Right hindlimb (tissue), 1 donor: Measurements from ENCODE around the gene RCAN1.
"Not testable (repeated sequence)": the region's sequence is repeated elsewhere in the genome, so short reads cannot be mapped to it uniquely, and the experiment has no call there.

Experiments used
- DNase-seq: peaks from one replicate; pipeline ENCODE4 v3.0.0-alpha.2; 2018

RCAN1 gene

DNA sequence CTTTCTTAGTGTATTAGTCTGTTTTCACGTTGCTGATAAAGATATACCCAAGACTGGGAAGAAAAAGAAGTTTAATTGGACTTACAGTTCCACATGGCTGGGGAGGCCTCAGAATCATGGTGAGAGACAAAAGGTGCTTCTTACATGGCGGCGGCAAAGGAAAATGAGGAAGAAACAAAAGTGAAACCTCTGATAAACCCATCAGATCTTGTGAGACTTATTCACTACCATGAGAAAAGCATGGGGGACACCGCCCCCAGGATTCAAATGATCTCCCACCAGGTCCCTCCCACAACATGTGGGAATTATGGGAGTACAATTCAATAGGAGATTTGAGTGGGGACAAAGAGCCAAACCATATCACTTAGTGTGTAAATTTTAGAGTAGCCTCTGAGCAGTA is 46.1 kb downstream of the RCAN1 start:
- DNase-seq, result not testable (repeated sequence)

DNA sequence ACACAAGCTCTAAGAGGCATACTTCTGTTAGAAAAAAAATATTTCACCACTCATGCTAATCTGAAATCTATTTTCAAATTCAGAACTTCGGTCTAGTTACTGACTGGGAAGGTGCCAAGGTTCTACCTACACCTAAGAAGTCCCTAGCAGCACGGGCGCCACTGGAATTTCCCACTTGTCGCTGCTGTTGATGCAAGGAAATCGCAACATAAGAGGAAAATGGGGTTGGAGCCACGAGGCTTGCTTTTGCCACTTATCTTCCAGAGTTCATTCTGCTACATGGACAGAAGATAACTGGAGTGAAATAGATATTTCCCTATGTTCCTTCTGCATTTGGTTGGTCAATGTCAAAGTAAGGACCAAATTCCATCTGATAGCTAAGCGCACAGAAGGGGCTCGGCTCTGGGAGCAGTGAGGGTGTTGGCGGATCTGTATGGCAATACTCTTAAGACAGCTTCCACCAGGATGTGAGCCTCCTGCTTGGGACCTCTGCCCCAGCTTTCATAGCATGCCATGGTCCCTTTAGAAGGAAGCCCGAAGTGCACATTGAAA is 47.2 kb downstream of the RCAN1 start:
- no peak for DNase-seq

DNA sequence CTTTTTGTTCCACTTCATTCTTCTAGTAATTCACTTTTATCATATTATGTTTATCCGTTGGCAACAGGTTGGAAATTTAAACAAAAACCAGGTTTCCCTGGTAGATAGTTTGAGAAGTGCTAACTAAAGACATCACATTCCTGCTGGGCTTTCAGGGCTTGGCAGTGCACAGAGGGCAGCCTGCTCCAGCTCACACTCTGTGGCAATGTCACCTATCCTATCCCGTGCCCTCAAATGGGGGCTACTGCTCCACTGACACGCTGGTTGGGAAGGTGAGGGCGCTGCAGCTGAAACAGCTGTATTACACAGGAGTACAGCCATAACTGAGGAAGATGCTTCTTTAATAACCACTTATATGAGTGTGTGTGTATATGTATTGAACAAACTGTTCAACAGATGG is 49.7 kb downstream of the RCAN1 start:
- DNase-seq, result no peak

DNA sequence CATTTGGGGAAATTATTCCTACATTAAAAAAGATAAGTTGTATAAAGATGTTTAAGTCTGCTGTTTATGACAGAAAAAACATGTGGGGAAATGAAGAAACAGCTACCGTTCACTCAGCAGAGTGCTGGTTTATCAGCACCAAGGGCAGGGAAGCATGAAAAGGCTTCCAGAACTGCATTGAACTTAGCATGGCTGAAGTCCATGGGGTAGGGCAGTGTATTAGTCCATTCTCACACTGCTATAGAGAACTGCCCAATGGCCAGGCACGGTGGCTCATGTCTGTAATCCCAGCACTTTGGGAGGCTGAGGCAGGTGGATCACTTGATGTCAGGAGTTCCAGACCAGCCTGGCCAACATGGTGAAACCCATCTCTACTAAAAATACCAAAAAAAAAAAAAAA is 51.5 kb downstream of the RCAN1 start:
- not testable (repeated sequence) for DNase-seq

DNA sequence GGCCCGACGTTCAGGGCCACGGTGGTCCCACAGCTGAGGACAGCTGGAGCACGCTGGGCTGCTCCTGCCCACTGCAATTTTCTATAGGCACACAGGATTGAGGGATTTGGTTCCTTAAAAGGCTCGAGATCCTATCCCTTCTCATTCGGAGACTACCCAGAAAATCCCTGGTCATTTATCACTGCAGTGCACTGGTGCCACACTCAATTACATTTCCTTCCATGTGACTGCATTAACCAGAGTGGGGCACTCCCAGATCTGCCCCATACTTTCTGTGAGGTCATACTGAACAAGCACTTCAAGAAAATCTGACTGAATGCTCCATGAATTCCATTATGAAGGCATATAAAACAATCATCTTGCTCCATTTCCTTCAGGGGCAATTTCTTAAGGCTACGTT is 53.1 kb downstream of the RCAN1 start:
- DNase-seq, result no peak

DNA sequence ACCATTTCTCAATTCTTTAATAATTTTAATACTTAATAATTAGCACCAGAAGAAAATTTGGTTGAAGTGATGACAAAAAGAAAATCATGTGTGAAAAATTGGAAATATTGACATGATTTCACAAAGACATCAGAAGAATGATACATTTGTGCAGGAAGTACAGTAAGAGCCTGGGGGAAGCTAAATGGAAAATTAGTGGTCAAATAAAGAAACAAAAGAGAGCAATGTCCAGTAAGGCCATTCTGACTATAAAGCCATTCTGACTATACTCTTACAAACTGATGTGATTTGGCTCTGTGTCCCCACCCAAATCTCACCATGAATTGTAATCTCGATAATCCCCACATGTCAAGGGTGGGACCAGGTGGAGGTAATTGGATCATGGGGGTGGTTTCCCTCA is 54.3 kb downstream of the RCAN1 start:
- no peak for DNase-seq

DNA sequence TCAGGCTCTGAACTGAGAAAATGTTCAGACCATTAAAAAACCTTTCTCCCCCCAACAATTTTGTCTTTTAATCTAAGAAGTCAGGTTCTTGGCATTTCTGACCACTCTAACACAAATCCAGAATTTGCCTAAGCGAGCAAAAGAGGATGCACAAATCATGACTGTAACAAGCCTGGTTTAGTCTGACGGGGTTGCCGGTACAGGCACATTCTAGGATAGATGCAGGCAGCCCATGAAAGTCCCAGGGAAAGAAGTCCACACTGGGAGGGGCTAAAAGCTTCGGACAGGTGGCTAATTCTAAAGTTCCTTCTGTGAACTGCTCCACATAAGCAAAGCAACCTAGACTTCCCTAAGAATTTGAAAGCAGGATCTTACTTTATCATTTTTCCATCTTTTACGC is 54.9 kb downstream of the RCAN1 start:
- DNase-seq, result no peak

DNA sequence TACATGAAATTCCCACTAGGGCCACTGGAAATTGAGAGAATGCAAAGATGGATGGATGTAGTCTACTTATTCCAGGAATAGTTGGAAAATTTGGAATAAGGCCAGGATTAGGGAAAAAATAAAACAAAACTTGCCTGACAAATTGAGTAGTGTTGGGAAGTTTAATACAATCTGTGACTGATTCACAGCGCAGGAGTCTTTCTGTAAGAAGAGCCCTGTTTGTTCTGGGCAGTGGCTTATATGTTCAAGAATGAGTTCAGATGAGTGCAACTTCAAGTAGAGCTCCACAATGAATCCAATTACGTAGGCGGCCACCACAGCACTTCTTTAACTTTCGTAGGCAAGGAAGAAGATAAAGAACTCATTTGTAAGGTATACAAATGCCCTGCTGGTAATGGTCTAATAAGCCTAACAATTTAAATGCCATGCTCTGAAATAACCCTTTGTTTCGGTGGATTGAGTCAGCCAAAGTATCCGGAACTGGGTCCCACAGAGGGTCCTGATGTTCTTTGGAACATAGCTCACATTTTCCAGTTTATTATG is 55.8 kb downstream of the RCAN1 start:
- no peak for DNase-seq

DNA sequence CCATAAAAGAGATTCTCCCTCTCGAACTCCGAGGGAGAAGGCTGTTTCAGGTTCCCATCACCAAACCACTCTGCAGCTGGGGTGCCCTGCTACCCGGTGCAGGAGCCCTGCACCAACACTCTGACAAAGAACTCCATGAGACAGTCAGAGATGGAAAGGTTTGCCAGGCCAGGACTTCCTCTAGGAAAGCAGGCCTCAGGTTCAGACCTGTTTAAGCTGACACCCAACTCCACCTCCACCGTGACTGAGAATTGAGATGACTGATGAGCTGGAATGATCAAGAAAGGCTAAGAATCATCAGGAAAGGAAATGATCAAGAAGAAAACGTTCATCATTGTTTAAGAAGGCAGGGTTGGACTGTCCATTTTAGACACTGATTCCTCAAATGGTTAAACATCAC is 56.7 kb downstream of the RCAN1 start:
- no peak for DNase-seq

DNA sequence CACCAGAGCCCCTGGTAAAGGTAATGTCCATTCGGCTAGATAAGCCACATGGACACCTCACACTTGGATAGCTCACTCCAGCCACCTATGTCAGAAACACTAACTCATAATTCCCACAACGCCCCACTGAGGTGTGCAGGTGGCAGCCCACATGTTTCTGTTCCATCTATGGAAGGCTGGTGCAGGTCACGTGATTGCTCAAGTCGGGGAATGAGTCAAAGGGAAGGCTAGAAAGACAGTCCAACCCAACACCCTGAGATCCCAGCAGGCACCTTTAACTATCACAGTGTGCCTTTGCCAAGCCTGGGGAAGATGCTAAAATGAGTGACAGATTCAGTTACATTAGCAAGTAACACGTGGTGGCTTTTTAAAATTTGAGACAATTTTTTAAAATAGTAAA is 57.7 kb downstream of the RCAN1 start:
- no peak for DNase-seq

DNA sequence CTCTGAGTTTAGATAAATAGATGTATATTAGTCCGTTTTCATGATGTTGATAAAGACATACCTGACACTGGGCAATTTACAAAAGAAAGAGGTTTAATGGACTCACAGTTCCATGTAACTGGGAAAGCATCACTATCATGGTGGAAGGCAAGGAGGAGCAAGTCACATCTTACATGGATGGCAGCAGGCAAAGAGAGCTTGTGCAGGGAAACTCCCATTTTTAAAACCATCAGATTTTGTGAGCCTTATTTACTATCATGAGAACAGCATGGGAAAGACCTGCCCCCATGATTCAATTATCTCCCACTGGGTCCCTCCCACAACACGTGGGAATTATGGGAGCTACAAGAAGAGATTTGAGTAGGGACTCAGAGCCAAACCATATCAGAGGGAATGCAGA is 60.2 kb downstream of the RCAN1 start:
- not testable (repeated sequence) for DNase-seq

DNA sequence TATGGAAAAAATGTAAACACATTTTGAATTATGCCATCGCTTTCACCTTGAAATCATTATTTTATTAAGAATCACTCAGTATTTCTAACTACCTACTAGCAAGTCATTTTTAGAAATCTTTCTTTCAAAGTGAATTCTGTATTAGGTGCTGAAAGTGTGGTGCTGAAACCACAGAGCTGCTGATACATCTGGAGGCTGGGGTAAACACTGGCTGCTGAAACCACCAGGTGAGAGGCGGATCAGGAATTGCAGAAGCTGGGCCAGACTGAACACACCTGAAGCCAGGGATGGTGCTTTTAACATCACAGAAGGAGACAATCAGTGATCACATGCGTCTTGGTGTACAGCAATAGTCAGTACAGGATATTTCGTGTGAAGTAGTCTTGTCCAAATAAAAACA is 60.7 kb downstream of the RCAN1 start:
- DNase-seq, result no peak

DNA sequence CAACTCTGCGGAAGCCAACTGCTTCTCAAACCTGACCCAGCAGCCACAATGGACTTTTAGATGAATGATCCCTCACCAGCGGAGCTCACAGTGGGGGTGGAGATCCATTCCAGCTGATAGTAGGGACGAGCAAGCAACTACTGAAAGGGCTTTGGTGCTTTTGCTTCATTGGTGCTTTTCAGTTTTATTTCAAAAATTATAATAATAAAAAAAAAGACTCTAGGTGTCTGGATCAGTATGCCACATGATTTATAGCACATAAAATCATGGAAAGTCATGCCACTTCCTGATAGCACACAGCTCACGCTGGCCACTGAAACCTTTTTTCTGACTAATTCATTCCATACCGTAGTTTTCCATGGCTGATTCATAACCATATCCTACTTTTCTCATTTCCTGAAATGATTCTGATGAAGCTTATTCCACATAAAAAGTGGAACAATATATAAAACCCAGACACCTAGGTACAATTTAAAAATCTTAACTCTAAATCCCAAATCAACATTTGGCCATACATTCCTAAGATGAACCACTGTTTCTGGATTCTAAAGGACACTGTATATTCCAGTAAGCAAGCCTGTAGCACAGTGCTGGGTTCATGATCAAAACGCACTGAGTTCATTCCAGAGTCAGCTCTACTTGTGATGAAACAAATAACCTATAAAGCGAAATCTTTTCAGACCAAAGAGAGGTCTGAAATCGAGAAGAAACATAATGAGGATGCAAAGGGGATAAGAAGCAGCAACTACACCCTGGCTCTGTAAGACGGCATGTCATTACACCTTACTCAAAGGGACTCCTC is 61.6 kb downstream of the RCAN1 start:
- DNase-seq, result no peak

DNA sequence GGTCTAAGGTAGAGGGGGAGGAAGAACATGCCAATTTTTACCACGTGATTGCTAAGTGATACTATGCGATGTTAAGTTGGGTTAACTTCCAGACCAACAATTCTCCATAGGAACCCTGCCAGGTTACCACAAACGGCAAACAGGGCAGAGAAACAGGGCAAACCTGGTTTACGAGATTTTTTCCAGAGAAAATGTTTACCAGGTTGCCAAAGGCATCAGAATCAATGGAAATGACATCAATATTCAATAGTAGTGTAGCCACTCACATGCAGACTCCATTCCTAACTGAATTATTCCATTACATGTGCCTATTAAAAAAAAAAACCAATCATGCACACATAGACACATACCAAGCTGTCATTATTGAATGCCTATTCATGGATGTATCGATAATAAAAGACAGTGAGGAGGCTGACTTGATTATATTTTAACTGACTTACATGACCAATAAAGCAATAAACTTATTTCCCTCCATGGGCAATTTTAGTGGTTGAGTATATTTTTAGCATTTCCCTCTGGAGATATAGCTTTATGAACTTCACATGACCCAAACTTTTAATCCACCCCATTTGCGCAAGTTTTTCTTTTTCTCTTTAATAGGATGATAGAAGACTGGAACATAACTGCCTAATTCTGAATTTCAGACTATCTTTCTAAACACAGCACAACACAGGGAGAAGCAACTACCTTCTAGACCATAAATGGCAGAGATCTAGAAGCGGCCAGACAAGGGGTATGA is 62.4 kb downstream of the RCAN1 start:
- DNase-seq, result no peak

DNA sequence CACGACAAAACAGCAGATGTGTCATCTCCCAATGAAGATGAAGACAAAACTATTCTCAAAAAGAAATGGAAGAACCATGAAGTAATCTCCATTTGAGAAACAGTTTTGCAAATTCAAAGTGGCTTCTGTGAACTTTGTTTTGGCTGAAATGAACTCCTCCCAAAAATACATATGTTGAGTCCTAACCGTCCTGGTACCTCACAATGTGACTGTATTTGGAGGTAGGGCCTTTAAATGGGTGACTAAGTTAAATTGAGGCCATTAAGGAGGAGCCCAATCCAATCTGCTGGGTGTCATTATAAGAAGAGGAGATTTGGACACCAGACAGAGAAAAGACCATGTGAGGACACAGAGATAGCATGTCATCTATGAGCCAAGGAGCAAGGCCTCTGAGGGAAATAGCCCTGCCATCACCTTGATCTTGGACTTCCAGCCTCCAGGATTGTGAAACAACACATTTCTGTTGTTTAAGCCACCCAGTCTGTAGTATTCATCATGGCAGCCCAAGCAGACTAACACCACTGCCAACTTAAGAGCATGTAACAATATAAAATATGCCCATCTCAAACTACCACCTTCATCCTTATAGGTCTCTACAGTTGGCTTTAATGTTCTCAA is 64.6 kb downstream of the RCAN1 start:
- DNase-seq, result no peak

DNA sequence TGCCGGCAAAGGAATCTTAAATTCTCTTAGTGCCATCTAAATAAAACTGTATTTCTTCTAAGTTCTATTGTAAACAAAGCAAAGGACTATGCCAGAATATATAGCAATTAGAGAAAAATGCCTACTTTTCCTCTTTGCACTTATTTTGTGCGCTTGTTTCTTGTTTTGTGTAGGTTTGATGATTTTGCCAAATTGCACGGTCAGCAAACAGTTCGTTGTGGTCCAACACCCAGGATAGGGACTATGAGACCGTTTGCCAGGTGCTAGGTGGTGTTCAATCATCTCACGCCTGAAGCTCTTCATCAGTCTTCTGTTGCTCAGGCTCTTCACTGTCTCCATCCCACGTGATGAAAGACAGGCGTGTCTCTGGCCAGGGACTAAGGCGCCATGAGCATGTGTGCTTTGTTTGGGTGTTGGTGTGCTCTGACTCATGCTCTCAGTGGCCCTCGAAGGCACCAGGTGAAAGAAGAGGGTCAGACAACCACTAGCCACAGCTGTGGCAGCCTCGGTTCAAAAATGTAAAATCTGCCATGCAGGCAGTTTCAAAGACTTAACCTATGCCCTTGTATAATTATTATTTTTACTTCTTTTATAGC is 66.0 kb downstream of the RCAN1 start:
- no peak for DNase-seq

DNA sequence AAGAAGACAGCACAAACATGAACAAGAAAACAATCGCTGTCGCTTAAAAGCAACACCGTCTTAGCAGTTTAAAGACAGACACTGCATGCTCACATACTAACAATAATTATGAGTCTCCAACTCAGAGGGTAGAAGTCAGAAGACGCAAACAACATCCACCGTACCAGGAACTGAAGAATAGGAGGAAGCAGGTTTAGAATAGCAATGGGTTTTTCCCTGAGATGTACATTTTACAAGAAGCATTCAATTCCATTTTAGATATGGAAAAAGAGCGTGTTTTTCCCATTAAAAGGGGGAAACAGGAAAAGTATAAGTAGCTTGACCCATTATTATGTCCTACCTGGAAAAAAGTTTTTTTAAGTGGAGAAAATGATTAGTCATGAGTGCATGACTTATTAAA is 68.4 kb downstream of the RCAN1 start:
- DNase-seq, result no peak

DNA sequence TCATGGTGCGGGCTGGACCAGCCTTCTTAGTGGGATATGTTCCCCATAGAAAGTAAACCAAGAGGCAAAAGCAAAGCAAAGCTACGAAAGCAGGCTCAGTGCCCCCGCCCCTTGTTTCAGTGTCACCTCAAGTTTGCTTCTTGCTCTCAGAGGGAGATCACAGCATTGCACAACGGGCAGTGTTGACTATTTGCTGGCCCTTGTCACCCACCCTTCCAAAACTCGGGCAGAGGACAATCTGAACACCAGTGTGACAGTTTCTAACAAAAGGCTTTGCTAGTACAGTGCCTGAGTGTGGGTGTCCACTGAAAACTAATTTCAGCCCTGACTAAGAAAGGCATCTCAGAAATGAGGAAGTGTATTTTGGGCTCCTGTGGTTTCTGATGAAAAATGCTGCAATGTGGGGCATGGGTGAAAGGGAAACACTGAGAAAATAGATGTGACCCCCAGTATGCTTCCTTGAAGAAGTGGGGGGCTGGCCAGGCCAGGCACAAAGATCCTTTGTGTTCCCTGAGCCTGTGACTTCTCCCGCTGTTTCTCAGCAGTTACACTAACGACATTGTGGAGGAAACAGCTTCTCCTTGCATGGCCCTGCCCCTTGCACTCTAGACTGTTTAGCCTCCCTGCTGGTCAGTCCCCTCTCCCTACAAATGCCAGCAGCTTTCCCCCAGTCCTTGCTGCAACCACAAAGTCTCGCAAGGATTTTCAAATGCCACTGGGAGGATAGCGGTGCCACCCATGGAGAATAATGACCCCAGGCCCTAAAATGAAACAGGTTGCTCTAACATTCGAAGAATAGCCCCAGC is 69.6 kb downstream of the RCAN1 start:
- peak; percentile 39 for DNase-seq

DNA sequence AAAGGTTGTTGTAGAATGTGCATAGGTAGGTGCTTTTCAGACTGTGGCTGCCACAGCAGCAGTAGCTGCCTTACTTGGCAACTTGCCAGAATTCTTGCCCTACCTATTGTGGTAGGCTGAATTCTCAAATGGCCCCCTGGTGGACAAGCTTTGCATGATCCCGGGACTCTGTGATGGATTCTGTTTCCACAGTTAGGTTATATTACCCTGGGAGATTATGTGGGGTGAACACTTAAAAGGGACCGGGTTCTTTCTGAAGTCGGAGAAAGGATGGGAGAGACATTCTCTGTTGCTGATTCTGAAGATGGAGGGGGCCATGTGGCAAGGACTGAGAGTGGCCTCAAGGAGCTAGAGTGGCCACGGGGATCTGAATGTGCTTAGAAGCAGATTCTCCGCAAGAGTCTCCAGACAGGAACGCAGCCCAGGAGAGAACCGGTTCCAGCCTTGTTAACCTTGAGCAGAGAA is 70.8 kb downstream of the RCAN1 start:
- no peak for DNase-seq

DNA sequence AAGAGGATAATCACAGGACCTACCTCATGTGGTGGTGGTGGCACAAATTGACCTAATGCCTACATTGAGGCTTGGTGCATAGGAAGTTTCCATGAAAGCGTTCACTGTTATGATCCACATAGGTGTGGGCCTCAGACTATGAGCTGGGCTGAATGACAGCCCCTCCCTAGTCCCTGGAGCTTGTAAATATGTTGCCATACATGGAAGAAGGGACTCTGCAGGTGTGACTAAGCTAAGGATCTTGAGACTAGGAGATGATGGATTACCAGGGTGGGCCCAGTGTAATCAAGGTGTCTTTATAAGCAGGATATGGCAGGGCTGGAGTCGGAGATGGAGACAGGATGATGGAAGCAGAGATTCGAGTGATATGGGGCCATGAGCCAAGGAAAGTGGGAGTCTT is 71.9 kb downstream of the RCAN1 start:
- no peak for DNase-seq

DNA sequence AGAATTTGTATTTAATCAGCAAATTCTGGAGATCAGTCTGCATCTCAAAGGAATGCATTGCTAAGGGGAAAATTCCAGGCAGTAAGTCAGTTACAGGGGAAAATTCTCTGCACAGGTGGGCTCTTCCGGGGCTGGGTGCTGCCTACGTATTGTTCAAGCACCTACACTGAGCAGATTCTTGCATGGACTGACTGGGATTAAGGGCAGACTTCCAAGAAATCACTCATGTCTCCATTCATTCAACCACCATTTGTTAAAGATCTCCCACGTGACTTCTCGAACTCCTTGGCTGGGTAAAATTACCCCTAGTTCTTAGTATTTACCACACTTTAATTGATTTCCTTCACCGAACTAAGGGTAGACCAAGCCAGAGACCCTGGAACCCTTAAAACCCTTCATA is 74.7 kb downstream of the RCAN1 start:
- DNase-seq, result no peak

DNA sequence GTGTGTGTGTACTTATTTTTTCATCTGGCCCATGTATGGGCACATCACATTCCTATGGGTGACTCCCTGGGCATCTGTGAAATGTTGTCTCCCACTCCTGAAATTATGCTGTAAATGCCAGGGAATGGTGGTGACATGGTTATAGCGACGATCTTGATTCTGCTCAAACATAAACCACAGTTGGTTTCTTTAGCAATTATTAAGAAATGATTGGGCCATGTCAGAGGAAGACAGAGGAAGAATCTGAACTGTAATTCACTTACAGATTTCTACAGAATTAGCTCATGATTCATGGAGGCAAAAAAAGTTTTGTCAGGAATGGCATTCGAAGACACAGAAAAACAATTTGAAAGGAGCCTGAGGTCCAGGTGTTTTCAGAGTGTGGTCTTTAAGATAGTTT is 77.1 kb downstream of the RCAN1 start:
- DNase-seq, result no peak
